ENCODE results near the gene AIPL1.

DNA sequence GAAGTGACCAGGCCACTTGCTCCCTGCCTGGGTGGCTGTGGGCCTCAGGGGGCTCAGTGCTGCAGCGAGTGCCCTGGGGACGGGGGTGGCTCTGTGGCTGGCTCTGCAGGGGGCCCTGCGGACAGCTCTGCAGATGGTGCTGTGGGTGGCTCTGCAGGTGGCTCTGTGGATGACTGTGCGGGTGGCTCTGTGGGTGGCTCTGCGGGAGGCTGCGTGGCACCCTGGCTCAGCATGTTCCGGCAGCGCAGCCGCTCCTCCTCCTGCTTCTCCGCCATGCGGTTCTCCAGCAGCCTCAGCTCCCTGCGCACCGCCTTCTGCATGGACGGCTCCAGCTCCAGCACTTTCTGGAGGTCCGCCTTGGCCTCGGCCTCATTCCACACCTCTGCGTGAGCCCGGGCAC, 9.5 kb downstream of the AIPL1 start:
- TF ChIP-seq ZNF274 (IDR thresholded peaks at IDR 0.05; ENCODE audit: low read depth, low read length) (no peak), YY1 (IDR thresholded peaks at IDR 0.05; ENCODE audit: insufficient read depth, insufficient read length) (no peak)
